ENCODE measurements around the gene INVS.

GRCh38 chr9:100160021-100160420 is 61.0 kb downstream of the INVS start:
- no peak for TF ChIP-seq POLR2AphosphoS5 (IDR thresholded peaks at IDR 0.05; ENCODE audit: borderline replicate concordance, low read depth, low read length)
- TF ChIP-seq FOXP2 (optimal IDR thresholded peaks at IDR 0.05; ENCODE audit: control extremely low read depth, extremely low read length, insufficient read depth): no peak
- TF ChIP-seq EZH2 (IDR thresholded peaks at IDR 0.05): no peak
